RWPE1 (cell line): ENCODE measurements around the gene MEGF11.

ENCODE experiments used
- CTCF ChIA-PET: fragments of 350-600 bp; sonication (Branson Sonifier 250); formaldehyde crosslinking; extraction: SDS; loops from one replicate; lab custom pipeline; 2021; lab: Yijun Ruan, JAX
- POLR2A ChIA-PET: fragments of 400-600 bp; formaldehyde crosslinking; extraction: SDS; loops from one replicate; lab custom pipeline; 2020; ENCODE audit warnings: antibody characterized with exemption; ENCODE audit not compliant: low non-redundant PET; lab: Yijun Ruan, JAX
- DNase-seq: peaks from one replicate; pipeline ENCODE4 v3.0.0; 2012; ENCODE audit warnings: low spot score
- H3K27ac ChIP-seq: fragments of 450-650 bp; 2 replicates; pipeline ENCODE4 v1.5.1; 2017
- CTCF ChIP-seq: fragments of 450-650 bp; conservative IDR thresholded peaks from 2 replicates; pipeline ENCODE4 v1.5.1; 2017; ENCODE audit warnings: low read depth, mild to moderate bottlenecking

Gene MEGF11

GRCh38 chr15:66229790-66230465, 23.6 kb downstream of the MEGF11 start:
- ChIA-PET CTCF (interaction anchor here (0.6 to 0.7 kb wide), 2 partner anchors 22 to 271 kb away, joined by 3 to 4 read pairs; no protein-coding TSS in a partner anchor), POLR2A (interaction anchor here (1.3 kb wide), 1 partner anchor 11 kb away, joined by 4 read pairs; no protein-coding TSS in a partner anchor)
- no peak overlapping the region for H3K27ac ChIP-seq
- no peak for TF ChIP-seq CTCF
- DNase-seq: no peak

GRCh38 chr15:66228807-66229735, 24.5 kb downstream of the MEGF11 start:
- CTCF ChIA-PET: interaction anchor here (0.6 to 0.7 kb wide), 2 partner anchors 23 to 270 kb away, joined by 3 to 4 read pairs; no protein-coding TSS in a partner anchor
- POLR2A ChIA-PET: interaction anchor here (1.3 kb wide), 1 partner anchor 10 kb away, joined by 4 read pairs; no protein-coding TSS in a partner anchor
- no peak for TF ChIP-seq CTCF
- no peak for DNase-seq
- no peak overlapping the region for H3K27ac ChIP-seq

- ChIA-PET CTCF (no interaction called here), POLR2A (no interaction called here)
- no peak for DNase-seq
- no peak for TF ChIP-seq CTCF
- H3K27ac ChIP-seq: no peak overlapping the region
These were observed 26.8 kb downstream of the MEGF11 start for GRCh38 chr15:66226736-66227135.

- no peak overlapping the region for H3K27ac ChIP-seq
- no peak for TF ChIP-seq CTCF
- ChIA-PET POLR2A (no interaction called here), CTCF (no interaction called here)
- DNase-seq: no peak
These were observed 27.8 kb downstream of the MEGF11 start for GRCh38 chr15:66225656-66226274.

GRCh38 chr15:66224946-66225345, 28.6 kb downstream of the MEGF11 start:
- POLR2A ChIA-PET: no interaction called here
- no peak for DNase-seq
- H3K27ac ChIP-seq: no peak overlapping the region
- no peak for TF ChIP-seq CTCF
- CTCF ChIA-PET: no interaction called here
